IMR-90 (cell line): ENCODE data around the gene MBL2. TPM values are rescaled to one million over a fixed set of nuclear protein-coding genes. Genes with fewer than 3 reads are reported as not detected.

Experiments
- ATAC-seq: fragments of 200-7000 bp; cut with Tn5 transposase; 2 replicates; pipeline ENCODE4 v1.9.1; 2020; ENCODE audit warnings: low read depth, mild to moderate bottlenecking, moderate library complexity
- BruUV-seq: library from RNA; stranded (reverse); fragments of 400-500 nt; replicated peaks from 2 replicates; lab custom pipeline; 2021; lab: Mats Ljungman, UMichigan
- CTCF ChIA-PET: fragments of 300-600 bp; formaldehyde crosslinking; extraction: SDS; loops from one replicate; lab custom pipeline; 2021; ENCODE audit warnings: antibody characterized with exemption; lab: Yijun Ruan, JAX
- POLR2A ChIA-PET: fragments of 300-600 bp; sonication (Branson Sonifier 250); formaldehyde crosslinking; loops from one replicate; lab custom pipeline; 2022; ENCODE audit warnings: antibody characterized with exemption; ENCODE audit not compliant: unreplicated experiment; lab: Charles Lee
- DNase-seq: peaks from one replicate; pipeline ENCODE4 v3.0.0; 2013
- H2AFZ ChIP-seq: replicated peaks from 2 replicates; pipeline ENCODE3; 2013; ENCODE audit warnings: low read length, mild to moderate bottlenecking; ENCODE audit not compliant: poor library complexity
- H2AK5ac ChIP-seq: 2 replicates; pipeline ENCODE4 v1.6.1; 2013; ENCODE audit warnings: low read depth, low read length, inconsistent platforms
- H2AK9ac ChIP-seq: replicated peaks from 2 replicates; pipeline ENCODE3; 2013; ENCODE audit warnings: mild to moderate bottlenecking, low read depth, low read length, moderate library complexity; ENCODE audit not compliant: poor library complexity
- H2BK120ac ChIP-seq: 2 replicates; pipeline ENCODE4 v1.6.1; 2013; ENCODE audit warnings: low read depth, low read length, inconsistent platforms
- H2BK15ac ChIP-seq: 3 replicates; pipeline ENCODE4 v1.6.1; 2013; ENCODE audit warnings: low read depth, low read length, inconsistent platforms
- H2BK20ac ChIP-seq: 2 replicates; pipeline ENCODE4 v1.6.1; 2013; ENCODE audit warnings: low read depth, mild to moderate bottlenecking, inconsistent platforms, low read length, moderate library complexity
- H2BK5ac ChIP-seq: 2 replicates; pipeline ENCODE4 v1.6.1; 2013; ENCODE audit warnings: mild to moderate bottlenecking, low read depth, low read length, inconsistent platforms; ENCODE audit not compliant: poor library complexity, severe bottlenecking
- H3K14ac ChIP-seq: replicated peaks from 2 replicates; pipeline ENCODE4 v1.6.1; 2013; ENCODE audit warnings: low read depth, low read length, inconsistent platforms
- H3K18ac ChIP-seq: 2 replicates; pipeline ENCODE4 v1.6.1; 2013; ENCODE audit warnings: low read depth, low read length, control low read depth
- H3K23ac ChIP-seq: 2 replicates; pipeline ENCODE4 v1.6.1; 2013; ENCODE audit warnings: low read depth, low read length, inconsistent platforms
- H3K27ac ChIP-seq: 2 replicates; pipeline ENCODE4 v1.5.1; 2013; ENCODE audit warnings: mild to moderate bottlenecking, control low read depth, low read length; ENCODE audit not compliant: insufficient read depth
- H3K27me3 ChIP-seq: 2 replicates; pipeline ENCODE4 v1.6.1; 2013; ENCODE audit warnings: low read length; ENCODE audit not compliant: control insufficient read depth, insufficient read depth
- H3K36me3 ChIP-seq: 2 replicates; pipeline ENCODE4 v1.6.1; 2013; ENCODE audit warnings: low read length, mixed read lengths; ENCODE audit not compliant: control insufficient read depth, insufficient read depth
- H3K4ac ChIP-seq: 2 replicates; pipeline ENCODE4 v1.6.1; 2013; ENCODE audit warnings: low read depth, low read length, inconsistent platforms
- H3K4me1 ChIP-seq: 2 replicates; pipeline ENCODE4 v1.6.1; 2013; ENCODE audit warnings: low read length, mixed read lengths; ENCODE audit not compliant: control insufficient read depth, insufficient read depth
- H3K4me2 ChIP-seq: 2 replicates; pipeline ENCODE4 v1.6.1; 2013; ENCODE audit warnings: low read depth, mild to moderate bottlenecking, control low read depth, low read length, moderate library complexity
- H3K4me3 ChIP-seq: 2 replicates; pipeline ENCODE4 v1.5.1; 2013; ENCODE audit warnings: low read depth, mild to moderate bottlenecking, control low read depth, low read length, moderate library complexity; ENCODE audit not compliant: insufficient read depth
- H3K56ac ChIP-seq: 2 replicates; pipeline ENCODE4 v1.6.1; 2013; ENCODE audit warnings: low read length, inconsistent platforms; ENCODE audit not compliant: insufficient read depth; ENCODE audit errors: extremely low read depth
- H3K79me1 ChIP-seq, 2 experiments: 2 replicates each; pipeline ENCODE4 v1.6.1; 2013; ENCODE audit warnings: low read length in 2 of 2, inconsistent platforms in 1 of 2, low read depth in 1 of 2
- H3K9ac ChIP-seq: 2 replicates; pipeline ENCODE4 v1.6.1; 2013; ENCODE audit warnings: low read depth, low read length, control low read depth
- H3K9me1 ChIP-seq: 2 replicates; pipeline ENCODE4 v1.6.1; 2013; ENCODE audit warnings: low read length, inconsistent platforms; ENCODE audit not compliant: insufficient read depth
- H3K9me3 ChIP-seq: 2 replicates; pipeline ENCODE4 v1.6.1; 2013; ENCODE audit warnings: low read length; ENCODE audit not compliant: control insufficient read depth, insufficient read depth
- H4K20me1 ChIP-seq: 2 replicates; pipeline ENCODE4 v1.6.1; 2013; ENCODE audit warnings: low read length, inconsistent platforms; ENCODE audit not compliant: insufficient read depth
- H4K5ac ChIP-seq: 2 replicates; pipeline ENCODE4 v1.6.1; 2013; ENCODE audit warnings: mild to moderate bottlenecking, low read depth, low read length, control low read depth
- H4K8ac ChIP-seq, 2 experiments: 2 replicates each; pipeline ENCODE4 v1.6.1; 2013; ENCODE audit warnings: low read depth in 2 of 2, low read length in 2 of 2, control low read depth in 1 of 2, inconsistent platforms in 1 of 2
- H4K91ac ChIP-seq: 2 replicates; pipeline ENCODE4 v1.6.1; 2013; ENCODE audit warnings: low read depth, low read length, inconsistent platforms; ENCODE audit not compliant: insufficient read depth
- CEBPB ChIP-seq: IDR thresholded peaks from 2 replicates; pipeline ENCODE4 v1.6.1; 2012; ENCODE audit warnings: low read depth, low read length, improper control_type of control experiment
- CHD1 ChIP-seq: IDR thresholded peaks from 2 replicates; pipeline ENCODE4 v1.6.1; 2012; ENCODE audit warnings: low read depth, low read length, improper control_type of control experiment
- CTCF ChIP-seq: conservative IDR thresholded peaks from 2 replicates; pipeline ENCODE4 v1.5.1; 2012; ENCODE audit warnings: mild to moderate bottlenecking, low read depth, low read length, improper control_type of control experiment
- MAFK ChIP-seq: IDR thresholded peaks from 2 replicates; pipeline ENCODE4 v1.6.1; 2012; ENCODE audit warnings: low read depth, low read length, improper control_type of control experiment
- MAZ ChIP-seq: IDR thresholded peaks from 2 replicates; pipeline ENCODE4 v1.6.1; 2012; ENCODE audit warnings: low read depth, mild to moderate bottlenecking, low read length, improper control_type of control experiment, moderate library complexity, borderline replicate concordance
- NFE2L2 ChIP-seq: fragments of 150-350 bp; IDR thresholded peaks from 2 replicates; pipeline ENCODE4 v1.6.1; 2016; ENCODE audit warnings: low read depth, mild to moderate bottlenecking, low read length
- SMC3 ChIP-seq: fragments of 150-350 bp; IDR thresholded peaks from 2 replicates; pipeline ENCODE4 v1.6.1; 2016; ENCODE audit warnings: low read depth, mild to moderate bottlenecking, antibody characterized with exemption, low read length, moderate library complexity
- WGBS, 2 experiments: methylation state at CpG; one replicate each; pipeline versions ENCODE4 v1.1.5 to v1.1.7; 2013; ENCODE audit warnings: missing lambda C conversion rate in 2 of 2; ENCODE audit not compliant: insufficient read length in 1 of 2; ENCODE audit errors: extremely low coverage in 2 of 2; 5-methylcytosine and 5-hydroxymethylcytosine counted together
- dilution Hi-C: fragments of 300-500 bp; cut with HindIII; formaldehyde crosslinking; loops from one replicate; pipeline ENCODE4 v1.14.3; 2018; ENCODE audit warnings: low sequenced_read_pairs; ENCODE audit not compliant: unreplicated experiment
- in situ Hi-C: fragments of 300-500 bp; cut with MboI; formaldehyde crosslinking; loops from 3 replicates; pipeline ENCODE4 v1.14.3; 2019; ENCODE audit warnings: low sequenced_read_pairs, inconsistent platforms, mixed read lengths
- intact Hi-C: fragments of 100-400 bp; cut with micrococcal nuclease; formaldehyde crosslinking; loops from 2 replicates; pipeline ENCODE4 v1.10.0; 2022
- polyA plus RNA-seq, 3 experiments: library from polyadenylated mRNA; depleted of rRNA; stranded (reverse); fragments of >200 nt; gene quantifications; 2 replicates each; pipeline ENCODE4 v1.2.3, GENCODE V29; 2012; ENCODE audit warnings: low replicate concordance in 1 of 3
- total RNA-seq: library from RNA; depleted of rRNA; stranded (reverse); fragments of >200 nt; gene quantifications from 2 replicates; pipeline ENCODE4 v1.2.3, GENCODE V29; 2012
- TF ChIP-seq, protein P1 (sequence below): fragments of 150-350 bp; IDR thresholded peaks from 2 replicates; pipeline ENCODE4 v1.6.1; 2017; ENCODE audit warnings: mild to moderate bottlenecking, antibody characterized with exemption, low read length, low read depth

MBL2 gene
- total and polyA plus RNA-seq, 2 of the 4 experiments (the other 2 are of a cell fraction) = not detected

DNA sequence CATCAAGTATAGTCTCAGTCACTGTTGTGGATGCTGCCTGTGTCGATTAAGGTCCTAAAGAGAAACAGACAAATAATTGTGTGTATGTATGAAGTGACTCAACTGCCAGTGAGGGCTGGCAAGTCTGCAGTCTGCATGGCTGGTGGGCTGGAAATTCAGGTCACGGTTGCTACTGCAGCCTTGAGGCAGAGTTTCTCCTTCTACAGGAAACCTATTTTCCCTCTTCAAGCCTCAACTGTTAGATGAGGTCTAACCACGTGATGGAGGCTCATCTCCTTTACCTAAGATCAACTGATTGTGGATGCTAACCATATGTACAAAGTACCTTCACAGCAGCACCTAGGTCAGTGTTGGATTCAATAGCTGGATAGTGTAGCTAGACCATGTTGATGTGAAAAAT is 29.9 kb downstream of the MBL2 start:
- no peak overlapping the region for H3K4ac ChIP-seq
- TF ChIP-seq NFE2L2 (no peak), CTCF (no peak), CHD1 (no peak), SMC3 (no peak), CEBPB (no peak), MAZ (no peak), MAFK (no peak)
- TF ChIP-seq, protein P1, sequence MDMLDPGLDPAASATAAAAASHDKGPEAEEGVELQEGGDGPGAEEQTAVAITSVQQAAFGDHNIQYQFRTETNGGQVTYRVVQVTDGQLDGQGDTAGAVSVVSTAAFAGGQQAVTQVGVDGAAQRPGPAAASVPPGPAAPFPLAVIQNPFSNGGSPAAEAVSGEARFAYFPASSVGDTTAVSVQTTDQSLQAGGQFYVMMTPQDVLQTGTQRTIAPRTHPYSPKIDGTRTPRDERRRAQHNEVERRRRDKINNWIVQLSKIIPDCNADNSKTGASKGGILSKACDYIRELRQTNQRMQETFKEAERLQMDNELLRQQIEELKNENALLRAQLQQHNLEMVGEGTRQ = no peak
- no peak overlapping the region for H3K56ac ChIP-seq
- WGBS, 2 experiments = 60% methylated on average over 1 of the region's 3 CpGs; no CpG with 5 or more reads in 1 of the 2 experiments
- H2AFZ ChIP-seq = no peak overlapping the region
- H3K36me3 ChIP-seq = no peaks in the 10 kb centered on the region
- in situ Hi-C loops (loop anchor here (5.0 kb wide), 1 partner anchor 40 kb away; no protein-coding TSS in a partner anchor), intact Hi-C loops (no loop called here), dilution Hi-C loops (no loop called here)
- no peak overlapping the region for H4K8ac ChIP-seq
- H4K91ac ChIP-seq = no peak overlapping the region
- H3K27me3 ChIP-seq = no peaks in the 10 kb centered on the region; the same call in 1 of the 2 replicates
- no peak overlapping the region for H4K5ac ChIP-seq
- CTCF ChIA-PET = no interaction called here
- H3K18ac ChIP-seq = no peak overlapping the region
- no peak overlapping the region for H2AK9ac ChIP-seq
- no peak overlapping the region for H2AK5ac ChIP-seq
- H3K4me3 ChIP-seq = no peak overlapping the region
- ATAC-seq = no peak
- no peaks in the 10 kb centered on the region for H3K79me1 ChIP-seq
- H2BK15ac ChIP-seq = no peak overlapping the region
- no peak overlapping the region for H2BK20ac ChIP-seq
- no peak overlapping the region for H2BK120ac ChIP-seq
- no peak overlapping the region for H2BK5ac ChIP-seq
- no TSS peak for BruUV-seq
- no peak overlapping the region for H3K23ac ChIP-seq
- no peaks in the 10 kb centered on the region for H4K20me1 ChIP-seq
- no peak for DNase-seq
- no peaks in the 10 kb centered on the region for H3K9me3 ChIP-seq
- no peak overlapping the region for H3K27ac ChIP-seq
- POLR2A ChIA-PET = no interaction called here
- no peaks in the 10 kb centered on the region for H3K4me1 ChIP-seq
- H3K4me2 ChIP-seq = no peak overlapping the region
- H3K14ac ChIP-seq = no peak overlapping the region
- H3K9ac ChIP-seq = no peak overlapping the region
- no peaks in the 10 kb centered on the region for H3K9me1 ChIP-seq
